ELR (cell line): ENCODE results near the gene H2AZ1.

Experiments used
- DNase-seq: peaks from one replicate; pipeline ENCODE4 v3.0.0-alpha.2; 2015; ENCODE audit warnings: low read depth

The H2AZ1 gene

GRCh38 chr4:99946356-99947189 is 3.5 kb downstream of the H2AZ1 start, which contains the start of gene DNAJB14:
Gene DNAJB14, minus strand, starts transcription at chr4:99946618. Its CDS starts 47 bp downstream, at chr4:99946571.
- peak; percentile 80 for DNase-seq

- peak; percentile 47 for DNase-seq
Measured at GRCh38 chr4:99945718-99946355, 4.2 kb downstream of the H2AZ1 start.

- no peak for DNase-seq
Measured at GRCh38 chr4:99943904-99944437, 6.1 kb downstream of the H2AZ1 start.

DNA sequence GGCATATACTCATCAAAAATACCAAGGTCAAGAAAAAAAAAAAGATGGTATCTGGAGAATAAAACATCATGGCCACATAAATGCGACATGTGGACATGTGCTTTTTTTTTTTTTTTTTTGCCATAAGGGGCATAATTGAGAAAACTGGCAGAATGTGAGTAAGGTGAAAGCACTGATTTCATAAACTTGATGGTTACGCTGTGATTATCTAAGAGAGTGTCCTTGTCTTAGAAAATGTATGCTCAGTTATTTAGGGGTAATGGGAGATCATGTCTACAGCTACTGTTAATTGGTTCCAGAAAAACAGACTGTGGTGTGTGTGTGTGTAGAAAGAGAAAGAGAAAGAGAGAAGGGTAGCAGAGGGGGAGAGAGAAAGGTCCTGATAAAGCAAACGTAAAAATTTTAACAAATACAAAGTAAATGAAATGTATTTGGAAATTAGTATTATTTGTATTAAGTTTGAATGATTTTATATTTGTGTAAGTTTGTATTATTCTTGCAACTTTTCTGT is 11.8 kb downstream of the H2AZ1 start:
- DNase-seq, result no peak

DNA sequence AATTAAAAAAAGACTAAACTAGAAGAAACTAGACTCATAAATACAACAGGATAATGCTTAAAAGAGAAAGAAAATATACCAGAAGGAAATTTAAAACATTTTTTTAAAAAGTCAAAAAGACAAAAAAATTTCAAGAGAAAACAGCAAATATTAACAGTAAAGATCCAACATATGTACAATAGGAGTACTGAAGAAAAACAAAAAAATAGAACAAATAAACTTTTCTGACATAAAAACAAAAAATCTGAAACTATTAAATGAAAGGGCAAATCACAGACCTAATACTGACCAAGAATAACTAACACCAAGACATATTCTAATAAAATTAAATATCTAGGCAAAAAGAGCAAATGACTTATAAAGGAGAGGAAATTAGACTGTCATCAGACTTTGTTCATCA is 15.2 kb downstream of the H2AZ1 start:
- DNase-seq, result peak; percentile 37

GRCh38 chr4:99927566-99927965 is 22.5 kb downstream of the H2AZ1 start:
- DNase-seq, result no peak

DNA sequence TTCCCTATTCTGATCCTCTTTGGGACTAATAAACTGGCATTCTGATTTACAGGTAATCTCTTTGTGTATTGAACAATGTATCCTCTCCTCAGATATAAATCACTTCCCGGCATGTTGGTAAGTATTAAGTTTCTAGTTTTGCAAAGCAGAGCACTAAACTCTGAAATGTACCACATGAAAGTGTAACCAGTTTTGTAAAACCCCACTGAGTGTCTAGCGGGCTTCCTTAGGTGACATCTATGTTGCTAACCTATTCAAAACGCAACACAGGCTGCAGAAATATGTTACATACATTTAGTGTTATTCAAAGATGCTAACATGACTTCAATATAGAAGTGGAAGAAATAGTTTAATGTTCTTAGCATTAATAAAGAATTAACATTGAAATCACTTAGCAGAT is 28.9 kb downstream of the H2AZ1 start:
- DNase-seq, result no peak

DNA sequence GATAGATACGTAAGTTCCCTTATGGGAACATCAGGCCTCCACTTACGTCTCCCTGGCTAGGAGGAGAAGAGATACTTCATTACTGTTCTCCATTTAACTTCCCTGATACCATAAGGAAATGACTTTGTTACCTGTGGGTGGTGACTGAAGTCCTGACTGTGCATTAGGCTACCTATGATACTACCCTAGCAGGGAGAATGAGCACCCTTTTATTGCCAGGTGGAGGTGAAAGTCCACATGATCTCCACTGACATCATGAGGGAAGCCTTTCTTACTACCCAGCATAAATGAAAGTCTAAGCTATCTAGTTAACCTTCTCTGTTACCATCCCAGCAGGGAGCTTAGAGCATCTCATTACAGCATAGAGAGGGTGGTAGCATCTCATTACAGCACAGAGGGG is 31.4 kb downstream of the H2AZ1 start:
- no peak for DNase-seq

DNA sequence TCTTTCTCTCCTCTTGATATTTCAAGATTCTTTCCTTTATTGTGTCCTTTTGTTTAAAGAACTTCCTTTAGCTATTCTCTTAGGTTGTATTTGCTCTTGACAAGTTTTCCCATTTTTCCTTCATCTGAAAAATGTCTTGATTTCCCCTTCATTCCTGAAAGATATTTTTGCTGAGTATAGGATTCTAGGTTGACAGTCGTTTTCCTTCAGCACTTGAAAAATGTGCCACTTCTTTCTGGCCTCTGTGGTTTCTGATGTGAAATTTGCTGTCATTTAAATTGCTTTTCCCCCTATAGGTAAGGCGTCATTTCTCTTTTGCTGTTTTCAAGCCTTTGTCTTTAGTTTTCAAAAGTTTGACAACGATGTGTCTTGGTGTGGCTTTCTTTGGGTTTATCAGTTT is 32.5 kb downstream of the H2AZ1 start:
- no peak for DNase-seq

DNA sequence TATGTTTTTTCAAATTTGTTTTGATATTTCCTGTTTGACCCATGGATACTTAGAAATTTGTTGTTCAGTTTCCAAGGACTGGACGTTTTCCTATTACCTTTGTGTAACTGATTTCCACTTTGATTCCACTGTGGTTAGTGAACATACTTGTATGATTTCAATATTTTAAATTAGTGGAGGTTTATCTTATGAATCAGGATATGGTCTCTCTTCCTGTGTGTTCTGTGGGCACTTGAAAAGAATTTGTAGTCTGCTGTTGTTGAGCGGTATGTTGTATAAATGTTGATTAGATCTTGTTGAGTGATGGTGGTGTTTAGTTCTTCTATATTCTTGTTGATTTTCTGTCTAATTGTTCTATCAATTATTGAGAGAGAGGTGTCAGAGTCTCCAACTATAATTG is 34.6 kb downstream of the H2AZ1 start:
- peak; percentile 28 for DNase-seq
